Measurements from ENCODE around the gene CRAT.

CRAT gene

GRCh38 chr9:129108805-129109536, 1.6 kb downstream of the CRAT start:
- DNase-seq = no peak

- DNase-seq = no peak
These were observed 2.3 kb downstream of the CRAT start for GRCh38 chr9:129108083-129108804.

GRCh38 chr9:129107651-129108050, 2.9 kb downstream of the CRAT start:
- DNase-seq = no peak

GRCh38 chr9:129105857-129106694, 4.5 kb downstream of the CRAT start:
- no peak for DNase-seq

DNA sequence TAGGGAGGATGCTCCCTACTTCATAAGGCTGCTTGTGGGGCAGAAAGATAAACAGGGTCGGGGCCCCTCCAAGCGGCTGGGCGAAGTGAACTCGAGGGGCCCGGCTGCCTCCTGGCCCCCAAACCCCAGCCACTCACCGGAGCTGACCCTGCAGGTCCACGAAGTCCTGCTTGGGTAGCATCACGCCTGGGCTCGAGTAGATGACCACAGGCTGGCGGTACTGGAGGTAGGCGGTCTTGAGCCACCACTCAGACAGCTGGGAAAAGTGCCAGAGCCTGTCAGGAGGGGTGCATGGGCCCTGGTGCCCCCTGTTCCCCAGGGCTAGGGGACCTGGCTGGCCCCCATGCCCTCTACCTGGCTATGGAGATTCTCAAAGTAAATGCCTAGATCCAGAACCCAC, 6.5 kb downstream of the CRAT start:
- no peak for DNase-seq

DNA sequence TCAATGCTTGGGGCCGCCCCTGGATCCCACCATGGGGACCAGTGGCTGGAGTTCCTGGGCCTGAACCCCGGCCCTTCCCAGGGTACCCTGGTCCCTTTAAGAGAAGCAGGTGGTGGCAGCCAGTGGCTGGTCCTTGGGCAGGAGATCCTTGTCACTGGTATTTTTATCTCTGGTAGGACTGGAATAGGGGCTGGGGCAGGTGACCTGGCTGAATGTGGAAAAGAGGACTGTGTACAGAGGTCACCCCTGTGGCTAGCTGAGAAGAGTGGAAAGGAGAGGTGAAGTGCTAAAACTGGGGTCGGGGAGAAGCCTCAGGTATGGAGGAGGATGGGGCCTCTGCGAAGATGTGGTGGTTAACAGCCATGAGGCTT, 7.0 kb downstream of the CRAT start:
- no peak for DNase-seq

GRCh38 chr9:129102791-129103594, 7.6 kb downstream of the CRAT start:
- DNase-seq = no peak

GRCh38 chr9:129102095-129102525, 8.5 kb downstream of the CRAT start:
- no peak for DNase-seq

- no peak for DNase-seq
These were observed 9.3 kb downstream of the CRAT start for GRCh38 chr9:129101279-129101678.

DNA sequence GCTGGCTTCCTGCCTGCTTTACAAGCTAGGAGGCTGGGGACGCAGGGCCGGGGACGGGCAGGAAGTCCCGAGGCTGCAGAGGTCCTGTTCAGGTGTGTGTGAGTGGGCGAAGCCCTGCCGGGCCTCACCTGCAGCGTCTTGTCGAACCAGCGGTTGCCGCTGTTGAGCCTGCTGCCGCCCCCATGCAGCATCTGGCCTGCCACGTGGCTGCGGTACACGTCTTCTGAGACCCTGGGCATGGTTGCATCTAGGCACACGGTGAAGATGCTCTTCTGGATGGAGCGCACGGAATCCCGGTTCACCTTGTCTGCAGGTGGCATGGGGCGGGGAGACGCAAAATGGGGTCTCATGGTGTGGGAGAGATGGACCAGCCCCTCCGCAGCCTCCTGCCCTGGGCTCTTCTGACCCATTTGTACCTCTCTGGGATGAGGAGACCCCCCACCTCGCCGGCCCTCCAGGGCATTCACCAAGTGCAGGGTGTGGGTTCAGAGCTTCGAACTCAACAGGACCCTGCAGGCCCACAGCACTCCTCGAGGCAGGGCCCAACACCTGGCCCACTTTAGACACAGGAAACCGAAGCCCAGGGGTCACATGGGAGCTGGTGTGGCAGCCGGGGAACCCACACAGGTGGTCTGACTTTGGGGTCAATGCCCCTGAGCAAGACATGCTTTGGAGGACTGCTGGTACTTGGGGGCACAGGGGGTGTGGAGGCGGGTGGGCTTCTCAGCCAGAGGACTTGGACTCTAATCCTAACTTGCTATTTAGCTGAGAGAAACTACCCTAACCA, 10.0 kb downstream of the CRAT start:
- DNase-seq = no peak

- no peak for DNase-seq
These were observed 12.3 kb downstream of the CRAT start for GRCh38 chr9:129098328-129098727.

- DNase-seq = no peak
These were observed 12.8 kb downstream of the CRAT start for GRCh38 chr9:129097671-129098306.

- DNase-seq = no peak
These were observed 14.7 kb downstream of the CRAT start for GRCh38 chr9:129095908-129096307.

- no peak for DNase-seq
These were observed 15.4 kb downstream of the CRAT start for GRCh38 chr9:129095170-129095667.

- no peak for DNase-seq
These were observed 16.0 kb downstream of the CRAT start for GRCh38 chr9:129094387-129095169.

GRCh38 chr9:129093602-129094386, 16.8 kb downstream of the CRAT start:
- no peak for DNase-seq

- DNase-seq = no peak
These were observed 21.3 kb downstream of the CRAT start for GRCh38 chr9:129089246-129089645.

- DNase-seq = no peak
These were observed 26.5 kb downstream of the CRAT start for GRCh38 chr9:129084087-129084486.

- no peak for DNase-seq
These were observed 29.1 kb downstream of the CRAT start for GRCh38 chr9:129081388-129081904.
